ENCODE data around the gene ALK. TPM values are rescaled to one million over a fixed set of nuclear protein-coding genes. Genes with fewer than 3 reads are reported as not detected.

The ALK gene
- total and polyA plus RNA-seq, 10 of the 15 experiments (the other 5 are each of a cell fraction or from before 2014, with no cell fraction given), result 0.11 TPM; not detected in 9

DNA sequence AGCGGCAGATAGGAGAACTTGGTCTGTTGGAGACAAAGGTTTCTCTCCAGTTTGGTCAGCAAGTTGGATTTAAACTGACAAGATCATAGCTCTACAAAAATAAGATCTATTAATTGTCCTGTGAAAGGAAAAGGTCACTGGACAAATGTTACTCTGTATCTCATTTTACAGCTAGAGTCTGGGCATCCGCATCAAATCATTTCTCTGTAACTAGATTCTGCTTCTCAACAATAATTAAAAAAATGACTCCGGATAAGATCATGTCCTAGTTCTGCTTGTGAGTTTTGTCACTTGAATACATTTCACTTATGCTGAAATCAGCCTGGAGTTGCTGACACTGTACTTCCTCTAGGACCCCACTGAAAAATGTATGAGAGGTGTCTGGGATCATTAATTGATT is 310.8 kb downstream of the ALK start:
- Histone ChIP-seq H3K36me3 (ENCODE audit: control insufficient read depth in 2 of 2, insufficient read depth in 2 of 2, low read length in 1 of 2) (no peaks in the 10 kb centered on the region), H3K4me1 (ENCODE audit: control insufficient read depth, insufficient read depth, low read length) (no peaks in the 10 kb centered on the region), H3K9me3 (replicated peaks; ENCODE audit: control insufficient read depth, insufficient read depth, low read length) (no peaks in the 10 kb centered on the region; the same call in 2 of the 3 replicates), H3K79me2 (ENCODE audit: control insufficient read depth, insufficient read depth, low read length) (no peaks in the 10 kb centered on the region), H3K27ac (ENCODE audit: control insufficient read depth, insufficient read depth) (no peak overlapping the region), H3K9ac (ENCODE audit: control insufficient read depth, insufficient read depth, low read length) (no peak overlapping the region), H3K27me3 (replicated peaks in 1 of 2; ENCODE audit: control insufficient read depth in 2 of 2, insufficient read depth in 2 of 2, low read length in 1 of 2) (no peaks in the 10 kb centered on the region; a peak in 2 of 4 replicates), H2AFZ (ENCODE audit: control insufficient read depth, low read depth, low read length) (no peak overlapping the region), H3K4me3 (no peak overlapping the region), H3K4me2 (ENCODE audit: control insufficient read depth, insufficient read depth) (no peak overlapping the region), H4K20me1 (ENCODE audit: control insufficient read depth, insufficient read depth) (no peaks in the 10 kb centered on the region)
- SMC1A ChIA-PET (ENCODE audit: uncharacterized antibody, unreplicated experiment), result no interaction called here
- ATAC-seq (no peak), FAIRE-seq (no peak), DNase-seq (ENCODE audit: low read depth, low spot score) (no peak)
- intact Hi-C loops (cut with micrococcal nuclease; ENCODE audit: unreplicated experiment) (no loop called here), in situ Hi-C loops (cut with MboI) (no loop called here)
- no TSS peak for BruUV-seq (replicated peaks)
- TF ChIP-seq POLR2AphosphoS5 (IDR thresholded peaks at IDR 0.05; ENCODE audit: low read length), result no peak
- TF ChIP-seq, protein P1, sequence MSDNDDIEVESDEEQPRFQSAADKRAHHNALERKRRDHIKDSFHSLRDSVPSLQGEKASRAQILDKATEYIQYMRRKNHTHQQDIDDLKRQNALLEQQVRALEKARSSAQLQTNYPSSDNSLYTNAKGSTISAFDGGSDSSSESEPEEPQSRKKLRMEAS (IDR thresholded peaks at IDR 0.05; ENCODE audit: low read depth, low read length), result no peak
- TF ChIP-seq, protein P2, sequence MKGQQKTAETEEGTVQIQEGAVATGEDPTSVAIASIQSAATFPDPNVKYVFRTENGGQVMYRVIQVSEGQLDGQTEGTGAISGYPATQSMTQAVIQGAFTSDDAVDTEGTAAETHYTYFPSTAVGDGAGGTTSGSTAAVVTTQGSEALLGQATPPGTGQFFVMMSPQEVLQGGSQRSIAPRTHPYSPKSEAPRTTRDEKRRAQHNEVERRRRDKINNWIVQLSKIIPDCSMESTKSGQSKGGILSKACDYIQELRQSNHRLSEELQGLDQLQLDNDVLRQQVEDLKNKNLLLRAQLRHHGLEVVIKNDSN (IDR thresholded peaks at IDR 0.05; ENCODE audit: borderline replicate concordance, extremely low read length, insufficient read depth, low read depth, low read length), result no peak
- TF ChIP-seq ZNF384 (IDR thresholded peaks at IDR 0.05; ENCODE audit: borderline replicate concordance, low read depth, low read length), result no peak
- TF ChIP-seq, protein P3, sequence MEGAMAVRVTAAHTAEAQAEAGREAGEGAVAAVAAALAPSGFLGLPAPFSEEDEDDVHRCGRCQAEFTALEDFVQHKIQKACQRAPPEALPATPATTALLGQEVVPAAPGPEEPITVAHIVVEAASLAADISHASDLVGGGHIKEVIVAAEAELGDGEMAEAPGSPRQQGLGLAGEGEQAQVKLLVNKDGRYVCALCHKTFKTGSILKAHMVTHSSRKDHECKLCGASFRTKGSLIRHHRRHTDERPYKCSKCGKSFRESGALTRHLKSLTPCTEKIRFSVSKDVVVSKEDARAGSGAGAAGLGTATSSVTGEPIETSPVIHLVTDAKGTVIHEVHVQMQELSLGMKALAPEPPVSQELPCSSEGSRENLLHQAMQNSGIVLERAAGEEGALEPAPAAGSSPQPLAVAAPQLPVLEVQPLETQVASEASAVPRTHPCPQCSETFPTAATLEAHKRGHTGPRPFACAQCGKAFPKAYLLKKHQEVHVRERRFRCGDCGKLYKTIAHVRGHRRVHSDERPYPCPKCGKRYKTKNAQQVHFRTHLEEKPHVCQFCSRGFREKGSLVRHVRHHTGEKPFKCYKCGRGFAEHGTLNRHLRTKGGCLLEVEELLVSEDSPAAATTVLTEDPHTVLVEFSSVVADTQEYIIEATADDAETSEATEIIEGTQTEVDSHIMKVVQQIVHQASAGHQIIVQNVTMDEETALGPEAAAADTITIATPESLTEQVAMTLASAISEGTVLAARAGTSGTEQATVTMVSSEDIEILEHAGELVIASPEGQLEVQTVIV (IDR thresholded peaks at IDR 0.05; ENCODE audit: borderline replicate concordance, partially characterized antibody), result no peak
- no peak for TF ChIP-seq SIN3A (IDR thresholded peaks at IDR 0.05; ENCODE audit: low read depth, low read length)
- TF ChIP-seq ZBED1 (IDR thresholded peaks at IDR 0.05; ENCODE audit: borderline replicate concordance), result no peak
- TF ChIP-seq SP1 (IDR thresholded peaks at IDR 0.05; ENCODE audit: low read depth, low read length), result no peak
- TF ChIP-seq CHD2 (IDR thresholded peaks at IDR 0.05; ENCODE audit: borderline replicate concordance, low read depth, low read length), result no peak
- TF ChIP-seq, protein P4, sequence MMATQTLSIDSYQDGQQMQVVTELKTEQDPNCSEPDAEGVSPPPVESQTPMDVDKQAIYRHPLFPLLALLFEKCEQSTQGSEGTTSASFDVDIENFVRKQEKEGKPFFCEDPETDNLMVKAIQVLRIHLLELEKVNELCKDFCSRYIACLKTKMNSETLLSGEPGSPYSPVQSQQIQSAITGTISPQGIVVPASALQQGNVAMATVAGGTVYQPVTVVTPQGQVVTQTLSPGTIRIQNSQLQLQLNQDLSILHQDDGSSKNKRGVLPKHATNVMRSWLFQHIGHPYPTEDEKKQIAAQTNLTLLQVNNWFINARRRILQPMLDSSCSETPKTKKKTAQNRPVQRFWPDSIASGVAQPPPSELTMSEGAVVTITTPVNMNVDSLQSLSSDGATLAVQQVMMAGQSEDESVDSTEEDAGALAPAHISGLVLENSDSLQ (IDR thresholded peaks at IDR 0.05), result no peak
- TF ChIP-seq CHD4 (IDR thresholded peaks at IDR 0.05), result no peak
- TF ChIP-seq RB1 (IDR thresholded peaks at IDR 0.05; ENCODE audit: borderline replicate concordance), result no peak
- TF ChIP-seq, protein P5, sequence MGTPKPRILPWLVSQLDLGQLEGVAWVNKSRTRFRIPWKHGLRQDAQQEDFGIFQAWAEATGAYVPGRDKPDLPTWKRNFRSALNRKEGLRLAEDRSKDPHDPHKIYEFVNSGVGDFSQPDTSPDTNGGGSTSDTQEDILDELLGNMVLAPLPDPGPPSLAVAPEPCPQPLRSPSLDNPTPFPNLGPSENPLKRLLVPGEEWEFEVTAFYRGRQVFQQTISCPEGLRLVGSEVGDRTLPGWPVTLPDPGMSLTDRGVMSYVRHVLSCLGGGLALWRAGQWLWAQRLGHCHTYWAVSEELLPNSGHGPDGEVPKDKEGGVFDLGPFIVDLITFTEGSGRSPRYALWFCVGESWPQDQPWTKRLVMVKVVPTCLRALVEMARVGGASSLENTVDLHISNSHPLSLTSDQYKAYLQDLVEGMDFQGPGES (IDR thresholded peaks at IDR 0.05), result no peak
- TF ChIP-seq STAT3 (IDR thresholded peaks at IDR 0.05; ENCODE audit: low read depth, low read length), result no peak
- TF ChIP-seq SMAD5 (IDR thresholded peaks at IDR 0.05; ENCODE audit: low read depth), result no peak
- RAD21 ChIA-PET (ENCODE audit: unreplicated experiment), result no interaction called here
- POLR2A ChIA-PET, result no interaction called here
- CTCF ChIA-PET, result no interaction called here
- 62% methylated on average over 3 of the region's 3 CpGs for WGBS (ENCODE audit: insufficient coverage, insufficient replicate concordance, low lambda C conversion rate, missing lambda C conversion rate)

All from GM12878 (cell line).